Ecto neural progenitor cell (in vitro differentiated cells): Measurements from ENCODE around the gene IFNA1.
"Not testable (repeated sequence)": the region's sequence is repeated elsewhere in the genome, so short reads cannot be mapped to it uniquely, and the experiment has no call there.

Experiments used
- DNase-seq: peaks from one replicate; pipeline ENCODE4 v3.0.0-alpha.2; 2018; ENCODE audit warnings: low spot score

Gene IFNA1

DNA sequence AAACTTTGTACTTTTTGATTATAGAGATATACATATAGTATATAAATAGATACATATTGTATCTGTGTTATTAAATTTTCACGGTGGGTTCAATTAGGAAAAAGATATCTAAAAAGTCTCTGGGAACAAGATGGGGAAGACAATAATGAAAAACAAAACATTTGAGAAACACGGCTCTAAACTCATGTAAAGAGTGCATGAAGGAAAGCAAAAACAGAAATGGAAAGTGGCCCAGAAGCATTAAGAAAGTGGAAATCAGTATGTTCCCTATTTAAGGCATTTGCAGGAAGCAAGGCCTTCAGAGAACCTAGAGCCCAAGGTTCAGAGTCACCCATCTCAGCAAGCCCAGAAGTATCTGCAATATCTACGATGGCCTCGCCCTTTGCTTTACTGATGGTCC, at the start of gene IFNA1:
IFNA1 (plus strand) TSS at position 301 of the 400 bp plus-strand sequence; CDS start at position 370, 69 bp downstream.
- DNase-seq = no peak

DNA sequence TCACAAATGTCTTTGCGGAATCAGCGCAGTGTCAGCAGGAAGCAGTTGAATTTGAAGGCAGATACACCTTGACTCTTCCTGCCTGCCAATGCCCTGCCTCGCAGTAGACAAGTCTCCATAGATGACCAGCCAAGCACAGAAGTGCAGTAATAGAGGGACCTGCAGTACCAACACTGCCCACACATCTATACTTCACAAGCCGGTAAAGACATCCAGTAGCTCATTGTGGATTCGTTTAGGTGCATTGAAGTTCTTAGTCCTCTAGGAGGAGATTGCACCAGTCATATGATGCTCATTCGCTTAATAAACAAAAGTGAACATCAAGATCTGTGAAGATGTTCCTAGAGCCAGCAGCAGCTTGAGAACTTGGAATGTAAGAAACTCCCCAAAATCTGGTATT, 48.0 kb upstream of the IFNA1 start:
- DNase-seq = no peak

DNA sequence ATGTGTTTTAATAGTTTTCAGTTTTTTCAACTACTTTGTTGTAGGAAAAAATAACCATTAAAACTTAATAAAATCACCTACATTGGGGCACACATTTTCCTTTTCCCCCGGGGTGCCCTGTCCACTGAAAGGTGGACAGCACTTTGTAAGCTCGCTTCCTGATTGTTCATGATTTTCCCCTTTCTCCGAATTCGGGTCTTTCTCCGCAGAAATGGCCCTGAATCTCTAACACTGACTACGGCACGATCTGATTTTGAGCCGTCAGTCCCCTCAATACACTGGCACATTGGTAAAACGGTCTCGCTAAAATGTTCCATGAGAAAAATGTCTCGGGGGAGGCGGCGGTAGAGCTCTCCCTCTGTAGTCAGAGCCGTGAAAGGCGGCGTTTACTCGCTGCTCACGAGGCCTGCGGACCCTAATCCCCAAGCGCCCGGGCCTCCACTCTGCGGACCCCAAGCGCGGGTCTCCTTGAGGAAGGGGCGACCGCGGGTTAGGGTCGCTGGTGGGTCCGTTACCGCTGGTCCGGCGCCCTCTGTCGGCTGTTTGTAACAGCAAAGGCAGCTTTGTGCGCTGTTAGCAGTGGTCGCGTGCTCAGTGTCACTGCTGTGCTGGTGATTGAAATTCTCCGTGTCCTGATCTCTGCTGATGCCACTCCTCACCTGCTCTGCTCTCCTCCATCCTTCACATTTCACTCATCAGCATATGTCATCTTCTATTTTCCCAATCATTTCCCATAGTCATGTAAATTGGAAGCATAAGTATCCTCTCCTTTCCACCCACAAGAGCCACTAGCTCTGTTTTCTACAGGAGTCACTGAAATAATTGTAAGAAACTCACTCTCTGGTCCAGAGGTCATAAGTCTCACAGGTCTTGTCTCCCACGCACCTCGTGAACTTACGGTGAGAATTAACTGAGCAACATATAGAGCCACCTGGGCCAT, 44.2 kb upstream of the IFNA1 start:
- peak; percentile 89 for DNase-seq

DNA sequence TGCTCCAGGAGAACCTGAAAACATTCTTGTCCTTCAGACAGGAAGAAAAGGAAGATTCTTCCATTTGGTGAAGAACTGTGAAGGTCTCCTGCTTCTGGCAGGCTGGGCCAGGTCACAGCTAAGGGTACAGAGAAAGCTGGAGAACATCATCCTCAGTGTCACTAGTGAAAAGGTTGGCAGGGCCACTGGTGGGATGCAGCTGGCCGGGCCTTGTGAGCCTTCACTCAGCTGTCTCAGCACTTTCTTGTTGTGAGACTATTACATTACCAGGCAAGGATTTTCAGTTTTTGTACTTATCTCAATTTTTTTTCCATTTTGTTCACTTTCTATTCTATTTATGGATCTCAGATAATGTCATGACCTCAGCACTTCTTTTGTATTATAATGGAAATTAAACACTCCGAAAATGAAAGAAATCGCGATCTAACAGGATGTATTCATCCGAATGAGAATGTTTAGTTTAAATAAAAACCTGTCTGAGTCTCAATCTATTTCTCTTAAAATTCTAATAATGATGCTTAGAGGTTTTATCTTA, 41.2 kb upstream of the IFNA1 start:
- DNase-seq = no peak

DNA sequence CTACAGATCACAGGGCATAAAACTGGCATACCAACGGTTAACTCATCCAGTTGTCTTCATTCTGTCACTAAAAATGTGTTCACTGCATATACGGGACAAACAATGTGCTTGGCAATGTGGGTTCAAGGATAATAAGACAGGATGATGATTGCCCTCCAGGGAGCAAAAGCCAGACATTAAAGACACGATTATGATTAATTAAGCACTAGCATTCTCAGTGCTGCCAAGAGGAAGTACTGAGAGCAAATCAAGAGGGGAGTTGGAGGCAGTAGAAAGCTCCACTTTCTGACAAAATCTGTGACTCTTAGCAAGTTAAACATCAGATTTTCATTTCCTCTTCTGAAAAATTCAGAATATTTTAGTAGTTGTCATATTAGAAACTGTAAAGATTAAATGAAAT, 40.3 kb upstream of the IFNA1 start:
- DNase-seq = no peak

DNA sequence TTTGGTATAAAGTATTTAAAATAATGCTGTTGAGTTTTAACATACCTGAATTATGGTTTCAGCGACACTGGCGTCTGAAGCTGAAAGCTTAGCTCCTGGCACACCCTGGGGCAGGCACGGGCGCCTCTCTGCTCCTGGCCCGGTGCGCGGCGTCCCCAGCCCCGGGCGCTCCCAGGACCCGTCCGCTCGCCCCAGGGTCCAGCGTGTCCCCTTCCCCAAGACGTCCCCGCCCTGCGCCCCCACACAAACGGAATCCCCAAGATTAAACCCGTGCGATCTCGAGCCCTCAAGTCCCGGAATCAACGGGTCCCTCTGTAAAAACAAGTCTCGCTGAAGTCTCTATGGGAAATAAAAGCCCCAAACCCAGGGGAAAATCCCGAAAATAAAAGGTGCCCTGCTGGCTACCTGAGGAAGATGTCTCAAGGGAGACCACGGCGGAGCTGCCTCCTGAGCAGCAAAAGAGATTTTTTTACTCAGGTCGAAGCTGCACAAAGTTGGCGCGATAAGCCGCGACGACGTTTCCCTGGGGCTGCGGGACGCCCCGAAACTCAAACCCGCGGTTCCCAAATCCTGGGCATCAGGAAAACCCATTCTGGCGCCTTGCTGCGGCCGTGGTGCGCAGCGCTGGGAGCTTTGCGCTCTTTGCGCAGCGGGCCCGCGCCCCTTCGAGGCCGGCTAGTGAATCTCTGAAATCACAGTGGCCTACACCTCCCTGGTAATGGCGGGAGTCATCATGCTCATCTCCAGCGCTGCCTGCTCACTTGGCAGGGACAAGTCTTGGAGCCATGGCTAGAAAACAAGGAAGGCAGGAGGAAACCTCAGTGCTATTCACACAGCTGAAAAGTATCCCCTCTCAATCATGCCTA, 37.6 kb upstream of the IFNA1 start:
- peak; percentile 78 for DNase-seq

DNA sequence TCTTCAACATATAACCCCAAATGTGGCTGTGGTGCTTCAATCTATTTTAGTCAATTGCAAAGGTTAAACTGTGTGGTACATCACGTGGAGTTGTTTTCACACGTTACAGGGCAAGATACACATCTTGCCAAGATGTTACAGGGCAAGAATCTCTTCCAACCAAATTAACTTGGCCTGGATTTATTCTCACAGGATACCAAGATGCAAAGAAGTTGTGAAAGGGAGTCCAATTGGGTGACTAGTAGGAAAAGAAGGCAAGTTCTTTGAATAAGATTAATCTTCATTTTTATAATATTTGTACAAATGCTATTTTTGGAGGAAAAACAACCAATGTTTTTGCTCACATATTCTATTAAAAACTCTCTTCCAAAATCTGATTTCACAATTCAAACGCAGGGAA, 36.1 kb upstream of the IFNA1 start:
- DNase-seq = no peak

DNA sequence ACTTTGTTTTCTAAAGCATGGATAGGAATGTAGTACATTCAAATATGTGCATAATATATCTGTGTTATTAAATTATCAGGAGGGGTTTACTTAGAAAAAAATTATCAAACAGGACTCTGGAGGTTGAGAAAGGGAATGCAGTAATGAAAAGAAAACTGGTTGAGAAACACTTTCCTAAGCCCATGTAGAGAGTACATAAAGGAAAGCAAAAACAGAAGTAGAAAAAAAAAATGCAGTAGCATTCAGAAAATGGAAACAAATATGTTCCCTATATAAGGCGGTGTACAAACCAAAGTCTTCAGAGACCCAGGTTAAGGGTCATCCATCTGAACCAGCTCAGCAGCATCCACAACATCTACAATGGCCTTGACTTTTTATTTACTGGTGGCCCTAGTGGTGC, 31.4 kb upstream of the IFNA1 start, which contains the start of gene IFNA8:
IFNA8 (plus strand) TSS at position 301 of the 400 bp plus-strand sequence; CDS start at position 361, 60 bp downstream.
- DNase-seq = no peak

DNA sequence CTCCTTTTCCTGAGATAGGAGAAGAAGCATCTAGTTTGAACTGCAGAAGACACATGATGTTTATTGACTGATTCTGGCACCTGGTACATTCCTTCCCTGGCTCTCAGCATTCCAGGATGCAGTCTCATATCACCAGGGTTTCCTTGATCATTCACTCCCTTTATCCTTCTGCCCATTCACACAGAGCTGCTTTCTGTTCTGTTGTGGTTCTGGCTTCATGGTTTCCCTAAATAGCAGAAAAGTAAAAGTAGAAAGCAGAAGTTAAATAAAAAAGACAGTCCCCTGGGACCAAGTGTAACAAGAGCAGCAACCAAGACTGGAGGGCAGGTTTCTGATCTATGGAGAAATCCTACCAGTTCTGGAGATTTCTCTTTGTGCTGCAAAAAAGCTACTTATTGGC, 28.1 kb upstream of the IFNA1 start:
- DNase-seq = no peak

DNA sequence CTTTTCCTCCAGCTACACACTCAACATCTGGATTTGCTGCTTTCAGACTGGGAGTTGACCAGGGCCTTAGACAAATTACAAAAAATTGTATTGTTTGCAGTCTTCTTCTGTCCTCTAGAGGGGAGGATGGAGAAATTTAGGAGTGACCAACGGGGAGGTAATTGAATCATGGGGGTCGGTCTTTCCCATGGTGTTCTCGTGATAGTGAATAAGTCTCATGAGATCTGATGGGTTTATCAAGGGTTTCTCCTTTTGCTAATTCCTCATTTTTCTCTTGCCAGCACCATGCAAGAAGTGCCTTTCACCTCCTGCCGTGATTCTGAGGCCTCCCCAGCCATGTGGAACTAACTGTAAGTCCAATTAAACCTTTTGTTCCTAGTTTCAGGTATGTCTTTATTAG, 27.1 kb upstream of the IFNA1 start:
- no peak for DNase-seq

DNA sequence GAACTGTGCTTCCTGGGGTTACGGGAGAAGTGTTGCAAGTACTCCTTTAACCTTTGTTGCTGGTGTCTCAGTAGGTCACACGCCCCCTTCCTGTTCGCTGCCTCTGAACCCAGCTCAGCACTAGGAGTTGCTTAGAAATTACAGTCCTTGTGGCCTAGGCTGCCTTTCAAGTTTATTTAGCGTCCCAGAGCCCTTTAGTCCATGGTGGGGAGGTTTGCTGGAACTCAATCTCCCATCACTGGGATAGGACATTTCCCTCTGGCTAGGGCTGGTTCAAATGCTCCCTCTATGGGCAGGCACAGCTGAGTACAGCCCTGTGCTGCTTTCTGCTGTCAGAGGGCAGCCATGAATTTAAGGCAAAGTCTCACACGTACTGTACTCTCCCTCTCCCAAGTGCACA, 26.6 kb upstream of the IFNA1 start:
- no peak for DNase-seq

DNA sequence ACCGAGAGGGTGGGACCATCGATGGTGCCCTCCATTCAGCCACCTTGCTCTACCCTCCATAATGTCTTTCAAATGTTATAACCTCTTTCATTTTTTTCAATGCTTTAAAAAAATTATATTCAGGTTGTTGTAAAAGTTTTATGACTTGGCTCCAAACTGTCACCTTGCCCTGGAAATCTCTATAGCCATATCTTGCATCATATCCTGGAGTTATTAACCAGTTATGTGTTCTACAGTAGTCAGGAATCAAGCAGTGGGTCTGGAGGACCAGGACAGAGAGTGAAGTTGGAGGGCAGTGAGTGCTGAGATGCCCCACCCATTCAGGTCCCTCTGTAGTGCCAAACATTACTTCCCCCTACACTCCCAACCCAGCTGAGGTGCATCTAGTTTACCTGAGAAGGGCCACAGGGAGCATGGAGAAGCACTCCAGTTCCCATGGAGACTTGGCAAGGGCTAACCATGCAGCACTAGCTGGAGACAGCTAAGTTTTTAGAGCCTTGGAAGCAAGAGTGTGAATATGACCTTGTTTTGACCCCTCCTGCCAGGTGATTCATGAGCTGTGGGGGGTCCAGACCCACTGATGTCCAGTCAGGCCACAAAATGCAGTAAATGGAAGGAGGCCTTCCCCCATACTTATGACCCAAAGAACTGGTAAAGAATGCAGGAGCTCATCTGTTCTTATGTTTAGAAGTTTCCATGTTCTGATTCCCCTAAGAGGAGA, 25.9 kb upstream of the IFNA1 start:
- DNase-seq = no peak

DNA sequence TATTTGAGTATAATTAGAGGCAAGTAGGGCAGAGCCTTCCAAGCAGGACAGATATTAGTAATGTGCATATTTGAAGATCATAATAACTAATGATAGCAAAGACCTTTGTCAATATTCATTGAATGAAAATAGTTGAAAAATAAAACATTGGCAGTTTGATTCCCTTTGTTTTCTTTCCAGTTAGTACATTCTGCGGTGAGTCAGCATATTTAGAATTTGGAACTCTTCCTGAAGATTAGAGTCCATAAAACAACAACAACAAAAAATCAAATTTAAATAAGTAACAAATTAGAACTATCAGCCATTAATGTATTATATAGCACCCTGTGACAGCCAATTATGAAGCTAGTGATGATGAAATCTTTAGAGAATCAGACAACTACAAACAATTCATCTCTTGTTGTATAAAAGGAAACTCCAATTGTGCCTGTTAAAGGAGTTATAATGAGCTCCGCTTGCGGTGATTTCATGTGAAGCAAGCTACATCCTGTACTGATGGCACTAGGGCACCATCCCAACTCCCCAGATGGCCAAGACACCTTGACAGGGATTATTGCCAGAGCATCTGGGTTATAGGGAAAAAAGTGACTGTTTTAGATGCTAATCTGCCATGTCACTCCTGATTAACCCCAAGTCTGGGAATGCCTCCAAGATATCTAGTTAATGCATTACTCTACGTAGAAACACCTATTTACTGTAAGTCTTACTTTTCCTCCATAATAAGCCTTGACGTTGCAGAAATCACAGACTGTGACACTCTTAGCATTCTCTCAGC, 24.6 kb upstream of the IFNA1 start:
- no peak for DNase-seq

DNA sequence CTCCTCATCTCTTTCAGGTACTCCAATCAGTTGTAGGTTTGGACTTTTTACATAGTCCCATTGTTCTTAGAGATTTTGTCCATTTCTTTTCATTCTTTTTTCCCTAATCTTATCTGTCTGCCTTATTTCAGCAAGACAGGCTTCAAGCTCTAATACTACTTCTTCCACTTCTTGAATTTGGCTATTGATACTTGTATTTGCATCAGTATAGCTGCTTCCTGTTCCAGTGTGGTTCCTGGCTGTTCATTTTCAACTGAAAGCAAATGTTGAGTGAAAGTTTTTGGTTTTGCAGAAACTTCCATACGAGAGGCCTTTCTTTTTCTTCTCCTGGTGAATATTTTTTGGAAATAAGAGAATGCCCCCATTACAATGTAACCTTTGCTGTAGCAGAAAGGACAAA, 12.0 kb upstream of the IFNA1 start:
- DNase-seq = no peak

DNA sequence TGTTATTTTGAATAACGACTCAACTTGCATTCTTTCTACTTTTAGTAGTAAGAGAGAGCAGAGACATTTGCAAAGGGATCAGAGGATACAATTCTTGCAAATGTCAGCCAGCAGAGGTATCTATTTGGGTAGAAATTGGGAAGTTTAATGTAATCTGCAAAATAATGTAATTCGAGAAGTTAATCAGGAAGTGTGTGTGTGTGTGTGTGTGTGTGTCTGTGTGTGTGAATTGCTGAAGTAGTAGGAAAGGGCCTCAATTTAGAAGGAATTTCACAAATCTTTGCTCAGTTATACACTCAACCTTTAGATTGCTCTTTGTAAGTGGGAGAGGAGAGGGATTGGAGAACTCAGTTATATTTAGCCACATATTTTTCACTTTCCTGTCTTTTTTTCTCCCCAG, 11.0 kb upstream of the IFNA1 start:
- no peak for DNase-seq

DNA sequence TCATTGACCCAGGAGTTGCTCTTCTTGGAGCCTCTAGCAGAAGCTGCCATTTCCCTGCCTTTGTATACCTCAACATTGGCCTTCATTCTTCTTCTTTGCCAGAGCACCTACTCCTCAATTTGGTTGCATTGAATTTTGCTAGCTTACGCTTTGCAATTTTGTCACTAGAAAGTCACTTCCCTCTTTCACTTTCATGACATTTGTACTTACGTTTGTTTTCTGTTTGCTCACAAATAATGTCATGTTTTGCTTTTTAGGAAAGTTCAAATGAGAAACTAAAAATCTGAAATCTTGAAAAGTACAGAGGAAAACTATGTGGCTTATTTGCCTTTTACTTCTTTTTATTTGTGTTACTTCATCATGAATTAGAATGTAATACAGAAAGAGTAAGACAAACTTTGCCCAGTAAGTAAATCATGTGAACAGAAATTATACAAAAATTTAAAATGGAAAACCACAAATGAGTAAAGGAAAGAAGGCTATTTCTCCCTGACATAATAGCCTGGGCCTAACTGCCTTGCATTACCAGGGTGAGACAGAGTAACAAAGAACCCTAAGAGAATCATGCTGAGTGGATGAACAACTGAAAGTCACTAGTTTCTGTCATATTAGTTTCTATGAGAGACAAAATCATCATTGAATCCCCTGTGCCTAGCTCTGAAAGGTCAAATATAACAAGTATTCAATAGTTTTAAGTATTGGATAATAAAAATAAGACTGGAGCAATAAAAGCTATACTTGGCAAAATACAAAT, 7.4 kb upstream of the IFNA1 start:
- DNase-seq = no peak

DNA sequence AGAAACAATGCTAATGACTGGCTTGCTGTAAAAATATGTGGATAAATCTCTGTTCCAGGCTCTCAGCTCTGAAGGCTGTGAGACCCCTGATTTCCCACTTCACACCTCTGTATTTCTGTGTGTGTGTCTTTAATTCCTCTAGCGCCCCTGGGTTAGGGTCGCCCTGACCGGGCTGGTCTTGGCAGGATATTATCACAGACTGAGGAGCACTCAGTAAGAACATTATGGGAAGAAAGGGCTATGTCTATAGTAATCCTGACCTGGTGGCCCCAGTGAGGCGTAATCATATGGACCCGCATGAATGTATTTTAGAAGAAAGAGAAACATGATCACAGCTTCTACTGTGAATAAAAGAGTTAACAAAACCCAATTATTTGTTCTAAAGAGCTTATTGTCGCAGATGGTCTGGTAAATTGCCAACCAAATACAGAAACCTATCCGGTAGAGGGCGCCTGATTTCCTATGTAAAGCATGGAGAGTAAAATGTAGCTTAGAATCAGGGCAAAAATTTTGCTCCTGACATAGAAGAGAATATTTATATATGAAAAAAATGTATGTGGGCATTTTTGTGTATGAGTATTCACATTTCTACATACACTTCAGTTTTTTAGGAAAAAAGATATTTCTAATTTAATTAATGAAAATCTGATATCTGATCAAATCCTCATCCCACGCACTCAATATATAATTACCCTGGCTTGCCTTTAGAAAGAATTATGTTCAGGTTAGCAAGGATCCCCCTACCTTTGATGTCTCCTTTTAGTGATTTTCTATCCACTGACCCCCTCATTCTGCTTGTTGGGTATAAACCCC, 5.8 kb upstream of the IFNA1 start:
- no peak for DNase-seq

DNA sequence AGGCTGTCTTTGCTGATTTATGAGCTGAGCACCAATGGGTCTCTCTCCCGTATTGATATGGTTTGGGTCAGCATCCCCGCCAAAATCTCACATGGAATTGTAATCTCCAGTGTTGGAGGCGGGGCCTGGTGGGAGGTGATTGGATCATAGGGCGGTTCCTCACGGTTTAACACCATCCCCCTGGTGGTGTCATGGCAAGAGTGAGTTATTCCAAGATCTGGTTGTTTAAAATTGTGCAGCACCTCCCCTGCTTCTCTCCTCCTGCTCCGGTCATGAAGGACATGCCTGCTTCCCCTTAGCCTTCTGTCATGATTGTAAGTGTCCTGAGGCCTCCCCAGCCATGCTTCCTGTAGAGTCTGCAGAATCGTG, 5.2 kb upstream of the IFNA1 start:
- not testable (repeated sequence) for DNase-seq

DNA sequence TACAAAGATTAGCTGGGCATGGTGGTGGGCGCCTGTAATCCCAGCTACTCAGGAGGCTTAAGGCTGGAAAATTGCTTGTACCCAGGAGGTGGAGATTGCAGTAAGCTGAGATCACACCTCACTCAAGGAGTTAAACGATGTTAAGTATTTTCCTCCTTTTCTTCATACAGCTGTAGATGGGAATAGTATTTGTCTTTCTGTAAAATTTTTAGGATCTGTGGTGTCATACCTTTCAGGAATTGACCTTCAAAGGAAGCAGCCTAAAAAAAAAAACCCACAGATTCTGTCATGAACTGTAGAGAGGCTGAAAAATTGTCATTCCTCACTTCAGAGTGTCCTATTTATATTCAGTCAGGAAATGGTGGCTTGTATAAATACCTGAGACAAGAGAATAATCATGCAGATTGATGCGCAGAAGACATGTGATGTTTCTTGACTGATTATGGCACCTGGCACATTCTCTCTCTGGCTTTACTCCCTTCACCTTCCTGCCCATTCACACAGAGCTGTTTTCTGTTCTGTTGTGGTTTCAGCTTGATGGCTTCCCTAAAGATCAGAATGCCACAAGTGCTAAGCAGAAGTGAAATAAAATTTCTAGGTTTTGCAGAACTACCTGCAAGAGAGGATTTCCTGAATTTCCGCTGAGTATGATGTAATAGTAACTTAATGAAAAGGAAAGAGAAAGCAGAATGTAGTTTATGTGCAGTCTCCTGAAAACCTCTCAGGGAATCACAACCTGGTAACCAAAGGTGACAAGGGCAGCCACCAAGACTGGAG, 3.8 kb downstream of the IFNA1 start:
- DNase-seq = no peak
